ENCODE measurements around the gene LMLN. TPM values are rescaled to one million over a fixed set of nuclear protein-coding genes. Genes with fewer than 3 reads are reported as not detected.

LMLN gene
- total and polyA plus RNA-seq, 8 donors, result 0.15 to 13.8 (median 2.0) TPM

- Histone ChIP-seq H3K27me3 (no peaks in the 10 kb centered on the region), H3K9me3 (no peaks in the 10 kb centered on the region), H3K27ac (peak overlapping the region; percentile 32 to 89 (median 86)), H3K4me3 (peak overlapping the region; percentile 56 to 79 (median 60)), H3K4me1 (peaks cover 32 to 55% (median 46%) of the 10 kb centered on the region in 4 donors), H3K36me3 (peaks cover 49 to 55% (median 54%) of the 10 kb centered on the region in 4 donors)
- intact Hi-C loops (cut with DNase I; ENCODE audit: low total_unique reads), result no loop called here
- 53 to 73% (median 68%) methylated on average over 21 of the region's 21 CpGs for WGBS, 5 donors
- TF ChIP-seq EP300 (IDR thresholded peaks at IDR 0.05), result no peak
- TF ChIP-seq POLR2AphosphoS5 (IDR thresholded peaks at IDR 0.05), result no peak
- TF ChIP-seq, protein P1, sequence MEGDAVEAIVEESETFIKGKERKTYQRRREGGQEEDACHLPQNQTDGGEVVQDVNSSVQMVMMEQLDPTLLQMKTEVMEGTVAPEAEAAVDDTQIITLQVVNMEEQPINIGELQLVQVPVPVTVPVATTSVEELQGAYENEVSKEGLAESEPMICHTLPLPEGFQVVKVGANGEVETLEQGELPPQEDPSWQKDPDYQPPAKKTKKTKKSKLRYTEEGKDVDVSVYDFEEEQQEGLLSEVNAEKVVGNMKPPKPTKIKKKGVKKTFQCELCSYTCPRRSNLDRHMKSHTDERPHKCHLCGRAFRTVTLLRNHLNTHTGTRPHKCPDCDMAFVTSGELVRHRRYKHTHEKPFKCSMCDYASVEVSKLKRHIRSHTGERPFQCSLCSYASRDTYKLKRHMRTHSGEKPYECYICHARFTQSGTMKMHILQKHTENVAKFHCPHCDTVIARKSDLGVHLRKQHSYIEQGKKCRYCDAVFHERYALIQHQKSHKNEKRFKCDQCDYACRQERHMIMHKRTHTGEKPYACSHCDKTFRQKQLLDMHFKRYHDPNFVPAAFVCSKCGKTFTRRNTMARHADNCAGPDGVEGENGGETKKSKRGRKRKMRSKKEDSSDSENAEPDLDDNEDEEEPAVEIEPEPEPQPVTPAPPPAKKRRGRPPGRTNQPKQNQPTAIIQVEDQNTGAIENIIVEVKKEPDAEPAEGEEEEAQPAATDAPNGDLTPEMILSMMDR (IDR thresholded peaks at IDR 0.05), result no peak
- no peak for TF ChIP-seq POLR2A (IDR thresholded peaks at IDR 0.05)
- DNase-seq, result no peak
Measured at GRCh38 chr3:197951392-197951990, 8.5 kb upstream of the LMLN start.

- intact Hi-C loops (cut with DNase I; ENCODE audit: low total_unique reads), result no loop called here
- Histone ChIP-seq H3K4me3 (peak overlapping the region in 2 of 4 donors; percentile 56 to 62), H3K4me1 (peaks cover 32 to 65% (median 50%) of the 10 kb centered on the region in 4 donors), H3K36me3 (peaks cover 50 to 61% (median 60%) of the 10 kb centered on the region in 4 donors), H3K27ac (peak overlapping the region in 1 of 5 donors; percentile 37), H3K27me3 (no peaks in the 10 kb centered on the region), H3K9me3 (no peaks in the 10 kb centered on the region)
- no peak for DNase-seq
- no peak for TF ChIP-seq EP300 (IDR thresholded peaks at IDR 0.05)
- no peak for TF ChIP-seq POLR2AphosphoS5 (IDR thresholded peaks at IDR 0.05)
- TF ChIP-seq, protein P1 (IDR thresholded peaks at IDR 0.05), result no peak
- no peak for TF ChIP-seq POLR2A (IDR thresholded peaks at IDR 0.05)
- 74 to 87% (median 78%) methylated on average over 9 of the region's 9 CpGs for WGBS, 5 donors
Measured at GRCh38 chr3:197952440-197952839, 7.6 kb upstream of the LMLN start.

DNA sequence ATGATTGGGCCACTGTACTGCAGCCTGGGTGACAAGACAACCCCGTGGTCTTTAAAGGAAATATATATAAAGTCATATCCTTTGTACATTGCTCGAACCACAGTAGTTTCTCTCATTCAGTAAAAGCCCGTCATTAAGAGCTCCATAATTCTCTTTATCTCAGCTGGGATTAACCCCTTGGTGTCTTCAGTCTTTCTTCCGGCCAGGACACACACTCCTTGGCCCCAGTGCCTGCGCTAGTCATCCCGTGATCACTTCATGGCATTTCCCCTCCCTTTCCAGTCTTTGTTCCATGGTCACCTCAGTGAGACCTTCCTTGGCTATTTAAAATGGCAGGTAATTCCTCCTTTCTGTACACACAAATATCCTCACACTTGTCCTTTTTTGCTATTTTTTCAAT, 6.7 kb upstream of the LMLN start:
- TF ChIP-seq EP300 (IDR thresholded peaks at IDR 0.05) (no peak), POLR2A (IDR thresholded peaks at IDR 0.05) (no peak), POLR2AphosphoS5 (IDR thresholded peaks at IDR 0.05) (no peak)
- TF ChIP-seq, protein P1 (IDR thresholded peaks at IDR 0.05), result no peak
- Histone ChIP-seq H3K27ac (peak overlapping the region in 1 of 5 donors; percentile 37), H3K9me3 (no peaks in the 10 kb centered on the region), H3K36me3 (peaks cover 50 to 61% (median 60%) of the 10 kb centered on the region in 4 donors), H3K4me3 (peak overlapping the region in 2 of 4 donors; percentile 56 to 62), H3K27me3 (no peaks in the 10 kb centered on the region), H3K4me1 (peaks cover 39 to 73% (median 58%) of the 10 kb centered on the region in 4 donors)
- WGBS, 5 donors, result 53 to 66% (median 61%) methylated on average over 6 of the region's 6 CpGs
- DNase-seq, result no peak
- intact Hi-C loops (cut with DNase I; ENCODE audit: low total_unique reads), result no loop called here

GRCh38 chr3:197953881-197954280, 6.1 kb upstream of the LMLN start:
- Histone ChIP-seq H3K27ac (peak overlapping the region in 1 of 5 donors; percentile 37), H3K27me3 (no peaks in the 10 kb centered on the region), H3K9me3 (no peaks in the 10 kb centered on the region), H3K4me3 (no peak overlapping the region), H3K4me1 (peaks cover 42 to 77% (median 62%) of the 10 kb centered on the region in 4 donors), H3K36me3 (peaks cover 50 to 61% (median 60%) of the 10 kb centered on the region in 4 donors)
- 55 to 68% (median 61%) methylated on average over 7 of the region's 7 CpGs for WGBS, 5 donors
- TF ChIP-seq POLR2AphosphoS5 (IDR thresholded peaks at IDR 0.05) (no peak), EP300 (IDR thresholded peaks at IDR 0.05) (no peak), POLR2A (IDR thresholded peaks at IDR 0.05) (no peak)
- TF ChIP-seq, protein P1 (IDR thresholded peaks at IDR 0.05), result no peak
- no peak for DNase-seq
- intact Hi-C loops (cut with DNase I; ENCODE audit: low total_unique reads), result no loop called here
